Hindlimb muscle (tissue), 1 donor: ENCODE data around the gene IDH3G. TPM values are rescaled to one million over a fixed set of nuclear protein-coding genes. Genes with fewer than 3 reads are reported as not detected.

ENCODE experiments used
- DNase-seq: peaks from one replicate; pipeline ENCODE4 v3.0.0-alpha.2; 2013
- polyA plus RNA-seq: library from polyadenylated mRNA; unstranded; fragments of 120-200 nt; gene quantifications from one replicate; pipeline ENCODE4 v1.2.1, GENCODE V29; 2013; ENCODE audit not compliant: insufficient read length

The IDH3G gene
- polyA plus RNA-seq, 1 donor = 49.5 TPM

- DNase-seq = no peak
Observed at GRCh38 chrX:153772316-153773217, 21.6 kb downstream of the IDH3G start.

- DNase-seq = no peak
Observed at GRCh38 chrX:153771415-153772315, 22.5 kb downstream of the IDH3G start.

- no peak for DNase-seq
Observed at GRCh38 chrX:153770601-153771414, 23.4 kb downstream of the IDH3G start.

GRCh38 chrX:153769865-153770600 lies 24.1 kb downstream of the IDH3G start:
- DNase-seq = no peak

GRCh38 chrX:153769158-153769864 lies 24.9 kb downstream of the IDH3G start:
- no peak for DNase-seq

- DNase-seq = no peak
Observed at GRCh38 chrX:153768311-153769157, 25.6 kb downstream of the IDH3G start.

- DNase-seq = no peak
Observed at GRCh38 chrX:153767674-153768055, 26.5 kb downstream of the IDH3G start.

GRCh38 chrX:153766871-153767673 lies 27.1 kb downstream of the IDH3G start:
- DNase-seq = no peak

- no peak for DNase-seq
Observed at GRCh38 chrX:153766098-153766817, 27.9 kb downstream of the IDH3G start.

GRCh38 chrX:153765138-153766079 lies 28.8 kb downstream of the IDH3G start:
- DNase-seq = no peak

- DNase-seq = no peak
Observed at GRCh38 chrX:153764786-153765137, 29.4 kb downstream of the IDH3G start.

GRCh38 chrX:153763989-153764755 lies 30.0 kb downstream of the IDH3G start, which contains the start of gene PLXNB3:
Gene PLXNB3, plus strand, starts transcription at chrX:153764249. Its CDS starts 1,287 bp downstream, at chrX:153765536.
- no peak for DNase-seq

GRCh38 chrX:153763298-153763932 lies 30.8 kb downstream of the IDH3G start:
- no peak for DNase-seq

- DNase-seq = no peak
Observed at GRCh38 chrX:153762626-153763173, 31.5 kb downstream of the IDH3G start.

GRCh38 chrX:153761863-153762262 lies 32.3 kb downstream of the IDH3G start:
- no peak for DNase-seq

GRCh38 chrX:153755136-153755535 lies 39.0 kb downstream of the IDH3G start:
- DNase-seq = no peak
